GM18505 (cell line): ENCODE results near the gene PCMTD2.
"Not testable (repeated sequence)": the region's sequence is repeated elsewhere in the genome, so short reads cannot be mapped to it uniquely, and the experiment has no call there.

Experiments used
- ATAC-seq: cut with Tn5 transposase; IDR thresholded peaks from one replicate; pipeline ENCODE4 v1.9.1; 2021; ENCODE audit not compliant: unreplicated experiment

Gene PCMTD2

GRCh38 chr20:64317331-64317730, 61.8 kb downstream of the PCMTD2 start:
- ATAC-seq: not testable (repeated sequence)

- not testable (repeated sequence) for ATAC-seq
These were observed 62.5 kb downstream of the PCMTD2 start for GRCh38 chr20:64318056-64318455.

GRCh38 chr20:64322031-64322789, 66.7 kb downstream of the PCMTD2 start:
- not testable (repeated sequence) for ATAC-seq
